Embryonic facial prominence (tissue), 1 donor: Measurements from ENCODE around the gene EXOC4.

ENCODE experiments used
- DNase-seq: peaks from one replicate; pipeline ENCODE4 v3.0.0-alpha.2; 2016; ENCODE audit errors: extremely low spot score

Gene EXOC4

GRCh38 chr7:133703547-133703946 lies 450.7 kb downstream of the EXOC4 start:
- no peak for DNase-seq

GRCh38 chr7:133704453-133704852 lies 451.6 kb downstream of the EXOC4 start:
- no peak for DNase-seq

- DNase-seq = no peak
Measured at GRCh38 chr7:133705596-133705995, 452.7 kb downstream of the EXOC4 start.

- DNase-seq = no peak
Measured at GRCh38 chr7:133706016-133706415, 453.1 kb downstream of the EXOC4 start.

- no peak for DNase-seq
Measured at GRCh38 chr7:133709036-133709880, 456.4 kb downstream of the EXOC4 start.

GRCh38 chr7:133712544-133712943 lies 459.7 kb downstream of the EXOC4 start:
- no peak for DNase-seq

- no peak for DNase-seq
Measured at GRCh38 chr7:133714654-133715053, 461.8 kb downstream of the EXOC4 start.

GRCh38 chr7:133718131-133718530 lies 465.3 kb downstream of the EXOC4 start:
- DNase-seq = no peak

GRCh38 chr7:133723044-133723443 lies 470.2 kb downstream of the EXOC4 start:
- DNase-seq = no peak

- no peak for DNase-seq
Measured at GRCh38 chr7:133724148-133724547, 471.3 kb downstream of the EXOC4 start.

GRCh38 chr7:133724694-133725093 lies 471.8 kb downstream of the EXOC4 start:
- no peak for DNase-seq

GRCh38 chr7:133727476-133728214 lies 474.8 kb downstream of the EXOC4 start:
- DNase-seq = no peak

GRCh38 chr7:133730360-133730759 lies 477.5 kb downstream of the EXOC4 start:
- DNase-seq = no peak

- DNase-seq = no peak
Measured at GRCh38 chr7:133733401-133733800, 480.5 kb downstream of the EXOC4 start.

GRCh38 chr7:133735222-133735621 lies 482.3 kb downstream of the EXOC4 start:
- DNase-seq = no peak

GRCh38 chr7:133739817-133740216 lies 486.9 kb downstream of the EXOC4 start:
- no peak for DNase-seq

GRCh38 chr7:133741078-133741477 lies 488.2 kb downstream of the EXOC4 start:
- no peak for DNase-seq

- no peak for DNase-seq
Measured at GRCh38 chr7:133741703-133742102, 488.8 kb downstream of the EXOC4 start.

GRCh38 chr7:133742709-133743538 lies 490.0 kb downstream of the EXOC4 start:
- no peak for DNase-seq

- DNase-seq = no peak
Measured at GRCh38 chr7:133744451-133744850, 491.6 kb downstream of the EXOC4 start.

GRCh38 chr7:133746305-133746704 lies 493.4 kb downstream of the EXOC4 start:
- no peak for DNase-seq

GRCh38 chr7:133746847-133747246 lies 494.0 kb downstream of the EXOC4 start:
- DNase-seq = no peak
